ENCODE results near the gene ACTRT2. TPM values are rescaled to one million over a fixed set of nuclear protein-coding genes. Genes with fewer than 3 reads are reported as not detected.

The ACTRT2 gene
- polyA plus RNA-seq, 1 donor (not counting 4 experiments of a cell fraction or from before 2014, with no cell fraction given) = not detected

DNA sequence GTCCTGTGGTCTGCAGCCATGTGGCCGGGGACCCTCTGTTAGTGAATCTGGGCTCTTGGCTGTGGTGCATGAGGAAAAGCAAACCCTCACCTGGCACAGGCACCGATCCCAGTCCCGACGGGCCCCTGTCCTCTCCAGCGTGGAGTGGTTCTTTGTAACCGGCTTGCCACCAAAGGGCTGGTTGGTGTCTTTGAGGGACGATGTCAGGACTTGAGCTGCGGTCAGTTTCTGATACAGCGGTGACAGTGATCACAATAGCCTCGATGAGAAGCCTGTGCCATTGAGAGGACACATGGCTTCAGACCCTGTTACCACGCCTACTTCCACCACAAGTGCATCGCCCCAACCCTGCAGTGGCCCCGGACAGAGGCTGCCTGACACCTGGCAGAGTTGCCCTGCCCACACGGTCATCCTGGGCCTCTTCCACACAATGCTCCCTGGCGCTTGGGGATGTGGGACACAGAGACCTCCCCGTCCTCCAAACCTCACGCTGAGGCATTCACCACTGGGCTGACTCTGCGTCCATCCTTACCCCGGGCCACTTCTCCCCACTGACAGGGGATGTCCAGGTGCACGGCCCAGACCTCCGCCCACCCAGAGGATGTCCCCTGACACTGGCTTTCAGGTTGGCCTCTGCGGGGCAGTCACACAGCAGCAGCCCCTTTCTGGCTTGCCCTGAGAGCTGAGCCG, 18.8 kb upstream of the ACTRT2 start:
- Histone ChIP-seq H3K27me3 (ENCODE audit: control insufficient read depth, extremely low read depth, insufficient read depth, low read length) (no peaks in the 10 kb centered on the region), H3K79me2 (ENCODE audit: control insufficient read depth, insufficient read depth, low read length) (no peaks in the 10 kb centered on the region), H3K4me1 (ENCODE audit: control insufficient read depth, extremely low read depth, insufficient read depth, low read length) (no peaks in the 10 kb centered on the region), H3K27ac (ENCODE audit: control insufficient read depth, insufficient read depth, low read length) (no peak overlapping the region), H3K9me3 (ENCODE audit: control insufficient read depth, low read depth, low read length) (peaks cover 9% of the 10 kb centered on the region), H3K36me3 (ENCODE audit: control insufficient read depth in 2 of 2, extremely low read depth in 1 of 2, insufficient read depth in 2 of 2, low read length in 2 of 2) (no peaks in the 10 kb centered on the region), H3K4me3 (ENCODE audit: control insufficient read depth in 2 of 3, extremely low read depth in 1 of 3, insufficient read depth in 2 of 3, low read depth in 1 of 3, low read length in 3 of 3) (no peak overlapping the region), H3K9me1 (ENCODE audit: control insufficient read depth, extremely low read depth, insufficient read depth, low read length) (no peaks in the 10 kb centered on the region), H3K4me2 (ENCODE audit: control insufficient read depth, extremely low read depth, insufficient read depth, low read depth, low read length) (no peak overlapping the region), H3K9ac (ENCODE audit: control insufficient read depth, extremely low read depth, insufficient read depth, low read length) (no peak overlapping the region), H2AFZ (ENCODE audit: control insufficient read depth, low read length) (no peak overlapping the region), H4K20me1 (ENCODE audit: control insufficient read depth, extremely low read depth, insufficient read depth, low read length) (no peaks in the 10 kb centered on the region)
- DNase-seq (ENCODE audit: low read depth, low spot score) = no peak
- dilution Hi-C loops (cut with MboI; ENCODE audit: extremely low pct_ligation_motif_present, low sequenced_read_pairs) = no loop called here
- TF ChIP-seq CTCF (optimal IDR thresholded peaks at IDR 0.05 in 1 of 3, IDR thresholded peaks at IDR 0.05 in 1 of 3, conservative IDR thresholded peaks at IDR 0.05 in 1 of 3; ENCODE audit: extremely low read depth in 1 of 3, insufficient read depth in 2 of 3, low read length in 3 of 3) (no peak), EZH2 (IDR thresholded peaks at IDR 0.05; ENCODE audit: low read length) (no peak)
- FAIRE-seq = no peak

- dilution Hi-C loops (cut with MboI; ENCODE audit: extremely low pct_ligation_motif_present, low sequenced_read_pairs) = no loop called here
- Histone ChIP-seq H3K9me3 (ENCODE audit: control insufficient read depth, low read depth, low read length) (peaks cover 9% of the 10 kb centered on the region), H3K9me1 (ENCODE audit: control insufficient read depth, extremely low read depth, insufficient read depth, low read length) (no peaks in the 10 kb centered on the region), H3K4me2 (ENCODE audit: control insufficient read depth, extremely low read depth, insufficient read depth, low read depth, low read length) (no peak overlapping the region), H4K20me1 (ENCODE audit: control insufficient read depth, extremely low read depth, insufficient read depth, low read length) (no peaks in the 10 kb centered on the region), H2AFZ (ENCODE audit: control insufficient read depth, low read length) (no peak overlapping the region), H3K4me1 (ENCODE audit: control insufficient read depth, extremely low read depth, insufficient read depth, low read length) (no peaks in the 10 kb centered on the region), H3K27me3 (ENCODE audit: control insufficient read depth, extremely low read depth, insufficient read depth, low read length) (no peaks in the 10 kb centered on the region), H3K4me3 (ENCODE audit: control insufficient read depth in 2 of 3, extremely low read depth in 1 of 3, insufficient read depth in 2 of 3, low read depth in 1 of 3, low read length in 3 of 3) (no peak overlapping the region), H3K9ac (ENCODE audit: control insufficient read depth, extremely low read depth, insufficient read depth, low read length) (no peak overlapping the region), H3K36me3 (ENCODE audit: control insufficient read depth in 2 of 2, extremely low read depth in 1 of 2, insufficient read depth in 2 of 2, low read length in 2 of 2) (no peaks in the 10 kb centered on the region), H3K27ac (ENCODE audit: control insufficient read depth, insufficient read depth, low read length) (no peak overlapping the region), H3K79me2 (ENCODE audit: control insufficient read depth, insufficient read depth, low read length) (no peaks in the 10 kb centered on the region)
- no peak for TF ChIP-seq CTCF (optimal IDR thresholded peaks at IDR 0.05 in 1 of 3, IDR thresholded peaks at IDR 0.05 in 1 of 3, conservative IDR thresholded peaks at IDR 0.05 in 1 of 3; ENCODE audit: extremely low read depth in 1 of 3, insufficient read depth in 2 of 3, low read length in 3 of 3)
- no peak for TF ChIP-seq EZH2 (IDR thresholded peaks at IDR 0.05; ENCODE audit: low read length)
- DNase-seq (ENCODE audit: low read depth, low spot score) = no peak
- no peak for FAIRE-seq
Observed at GRCh38 chr1:3003039-3003940, 18.0 kb upstream of the ACTRT2 start.
